HEK293 (cell line): ENCODE data around the gene COA1.

Experiments used
- CTCF ChIA-PET: fragments of 350-600 bp; formaldehyde crosslinking; extraction: SDS; loops from one replicate; lab custom pipeline; 2021; ENCODE audit warnings: antibody characterized with exemption; lab: Yijun Ruan, JAX
- POLR2A ChIA-PET: fragments of 300-600 bp; formaldehyde crosslinking; extraction: SDS; loops from one replicate; lab custom pipeline; 2020; ENCODE audit warnings: antibody characterized with exemption, inconsistent platforms; lab: Yijun Ruan, JAX
- H3K27ac ChIP-seq: fragments of 200-500 bp; sonication (Bioruptor generic); 2 replicates; pipeline ENCODE4 v1.5.1; 2014; ENCODE audit warnings: low read depth, low read length, control low read depth, inconsistent platforms; ENCODE audit errors: extremely low read depth
- H3K36me3 ChIP-seq, 2 experiments: fragments of 200-500 bp in 1 of 2; sonication (Bioruptor generic) in 1 of 2; 1 replicate in 1 of 2; 2 replicates in 1 of 2; pipeline ENCODE4 v1.5.1; 2014 to 2017; ENCODE audit warnings: inconsistent platforms in 2 of 2, low read length in 2 of 2; ENCODE audit not compliant: control insufficient read depth in 2 of 2, insufficient read depth in 1 of 2
- H3K4me1 ChIP-seq: fragments of 200-500 bp; sonication (Bioruptor generic); 2 replicates; pipeline ENCODE4 v1.5.1; 2014; ENCODE audit warnings: mild to moderate bottlenecking, low read length, inconsistent platforms; ENCODE audit not compliant: control insufficient read depth, insufficient read depth
- H3K4me3 ChIP-seq: 2 replicates; pipeline ENCODE4 v1.5.1; 2011; ENCODE audit warnings: low read depth, mild to moderate bottlenecking, control low read depth, low read length, moderate library complexity
- H3K9me3 ChIP-seq: fragments of 200-500 bp; sonication (Bioruptor generic); 2 replicates; pipeline ENCODE4 v1.5.1; 2014; ENCODE audit warnings: low read depth, low read length, inconsistent platforms; ENCODE audit not compliant: control insufficient read depth, insufficient read depth
- EGR2 ChIP-seq: fragments of 450-650 bp; formaldehyde crosslinking; IDR thresholded peaks from 2 replicates; pipeline ENCODE4 v1.5.1; 2016; ENCODE audit warnings: low read depth, missing biosample characterization, missing genetic modification characterization
- GLIS1 ChIP-seq: fragments of 450-650 bp; formaldehyde crosslinking; IDR thresholded peaks from 2 replicates; pipeline ENCODE4 v1.5.1; 2016; ENCODE audit warnings: missing biosample characterization, missing genetic modification characterization
- GLIS2 ChIP-seq: fragments of 450-650 bp; formaldehyde crosslinking; IDR thresholded peaks from 2 replicates; pipeline ENCODE4 v1.5.1; 2016; ENCODE audit warnings: missing biosample characterization, missing genetic modification characterization
- HOXA7 ChIP-seq: sonication (generic); formaldehyde crosslinking; IDR thresholded peaks from 2 replicates; pipeline ENCODE4 v1.8.1; 2022; ENCODE audit warnings: missing genetic modification reagents, borderline replicate concordance
- HOXD13 ChIP-seq: sonication (generic); formaldehyde crosslinking; IDR thresholded peaks from 2 replicates; pipeline ENCODE4 v1.8.0; 2022; ENCODE audit warnings: missing genetic modification reagents, borderline replicate concordance
- OVOL3 ChIP-seq: fragments of 450-650 bp; formaldehyde crosslinking; IDR thresholded peaks from 2 replicates; pipeline ENCODE4 v1.5.1; 2016; ENCODE audit warnings: missing biosample characterization, missing genetic modification characterization
- RBAK ChIP-seq: fragments of 450-650 bp; formaldehyde crosslinking; IDR thresholded peaks from 2 replicates; pipeline ENCODE4 v1.5.1; 2016; ENCODE audit warnings: missing biosample characterization, missing genetic modification characterization
- SALL2 ChIP-seq: fragments of 450-650 bp; formaldehyde crosslinking; IDR thresholded peaks from 2 replicates; pipeline ENCODE4 v1.5.0; 2017; ENCODE audit warnings: missing biosample characterization, mild to moderate bottlenecking, missing genetic modification characterization, borderline replicate concordance
- SCRT1 ChIP-seq: fragments of 450-650 bp; formaldehyde crosslinking; IDR thresholded peaks from 2 replicates; pipeline ENCODE4 v1.5.1; 2016; ENCODE audit warnings: missing biosample characterization, missing genetic modification characterization, borderline replicate concordance
- SP2 ChIP-seq: fragments of 450-650 bp; formaldehyde crosslinking; IDR thresholded peaks from 2 replicates; pipeline ENCODE4 v1.5.1; 2016; ENCODE audit warnings: missing biosample characterization, missing genetic modification characterization
- YY1 ChIP-seq: fragments of 450-650 bp; formaldehyde crosslinking; IDR thresholded peaks from 2 replicates; pipeline ENCODE4 v1.5.1; 2018; ENCODE audit warnings: missing biosample characterization, missing genetic modification characterization
- ZBTB17 ChIP-seq: fragments of 450-650 bp; formaldehyde crosslinking; IDR thresholded peaks from 2 replicates; pipeline ENCODE4 v1.5.1; 2016; ENCODE audit warnings: missing biosample characterization, missing genetic modification characterization
- ZBTB7A ChIP-seq: fragments of 450-650 bp; formaldehyde crosslinking; IDR thresholded peaks from 2 replicates; pipeline ENCODE4 v1.5.1; 2016; ENCODE audit warnings: low read depth, missing biosample characterization, missing genetic modification characterization
- ZFP69B ChIP-seq: fragments of 450-650 bp; formaldehyde crosslinking; IDR thresholded peaks from 2 replicates; pipeline ENCODE4 v1.5.1; 2016; ENCODE audit warnings: missing biosample characterization, missing genetic modification characterization
- ZNF140 ChIP-seq: fragments of 450-650 bp; formaldehyde crosslinking; IDR thresholded peaks from 2 replicates; pipeline ENCODE4 v1.5.1; 2016; ENCODE audit warnings: missing biosample characterization, missing genetic modification characterization
- ZNF146 ChIP-seq: fragments of 450-650 bp; formaldehyde crosslinking; IDR thresholded peaks from 2 replicates; pipeline ENCODE4 v1.5.1; 2016; ENCODE audit warnings: missing biosample characterization, missing genetic modification characterization
- ZNF174 ChIP-seq: fragments of 450-650 bp; formaldehyde crosslinking; IDR thresholded peaks from 2 replicates; pipeline ENCODE4 v1.5.0; 2017; ENCODE audit warnings: missing biosample characterization, mild to moderate bottlenecking, missing genetic modification characterization
- ZNF184 ChIP-seq: fragments of 450-650 bp; IDR thresholded peaks from 2 replicates; pipeline ENCODE4 v1.5.1; 2018; ENCODE audit warnings: missing biosample characterization, mild to moderate bottlenecking, missing genetic modification characterization
- ZNF391 ChIP-seq: fragments of 450-650 bp; formaldehyde crosslinking; IDR thresholded peaks from 2 replicates; pipeline ENCODE4 v1.5.1; 2016; ENCODE audit warnings: low read depth, missing biosample characterization, missing genetic modification characterization, borderline replicate concordance
- ZNF423 ChIP-seq: fragments of 450-650 bp; formaldehyde crosslinking; IDR thresholded peaks from 2 replicates; pipeline ENCODE4 v1.5.1; 2016; ENCODE audit warnings: missing biosample characterization, missing genetic modification characterization
- ZNF501 ChIP-seq: fragments of 450-650 bp; formaldehyde crosslinking; IDR thresholded peaks from 2 replicates; pipeline ENCODE4 v1.5.1; 2016; ENCODE audit warnings: missing biosample characterization, missing genetic modification characterization
- ZNF626 ChIP-seq: fragments of 450-650 bp; sonication (Bioruptor Pico); formaldehyde crosslinking; IDR thresholded peaks from 2 replicates; pipeline ENCODE4 v1.5.1; 2018; ENCODE audit warnings: missing biosample characterization, missing genetic modification characterization, inconsistent platforms
- TF ChIP-seq, protein P1 (sequence below): fragments of 450-650 bp; formaldehyde crosslinking; IDR thresholded peaks from 2 replicates; pipeline ENCODE4 v1.5.1; 2016; ENCODE audit warnings: missing biosample characterization, missing genetic modification characterization
- TF ChIP-seq, protein P2 (sequence below): fragments of 450-650 bp; formaldehyde crosslinking; IDR thresholded peaks from 2 replicates; pipeline ENCODE4 v1.5.1; 2016; ENCODE audit warnings: missing biosample characterization, missing genetic modification characterization

Gene COA1

GRCh38 chr7:43749383-43749940, 20.1 kb upstream of the COA1 start:
- CTCF ChIA-PET = interaction anchor here (0.8 kb wide), 1 partner anchor 50 kb away, joined by 3 read pairs; no protein-coding TSS in a partner anchor
- POLR2A ChIA-PET = no interaction called here
- H3K4me3 ChIP-seq = no peak overlapping the region

GRCh38 chr7:43747328-43748105, 18.2 kb upstream of the COA1 start:
- Histone ChIP-seq H3K27ac (no peak overlapping the region), H3K36me3 (no peaks in the 10 kb centered on the region), H3K9me3 (no peaks in the 10 kb centered on the region), H3K4me1 (no peaks in the 10 kb centered on the region), H3K4me3 (no peak overlapping the region)
- CTCF ChIA-PET = no interaction called here
- TF ChIP-seq SALL2 (tag by site-specific recombination) = no peak
- POLR2A ChIA-PET = no interaction called here

More at GRCh38 chr7:43749383-43749940, 20.1 kb upstream of the COA1 start:
- no peaks in the 10 kb centered on the region for H3K36me3 ChIP-seq
- no peaks in the 10 kb centered on the region for H3K9me3 ChIP-seq
- no peaks in the 10 kb centered on the region for H3K4me1 ChIP-seq
- no peak for TF ChIP-seq SCRT1 (tag by site-specific recombination)
- peak; percentile 27; the same call in 1 of the 2 replicates for TF ChIP-seq ZBTB17 (tag by site-specific recombination)
- no peak overlapping the region for H3K27ac ChIP-seq

GRCh38 chr7:43742692-43743091, 13.4 kb upstream of the COA1 start:
- Histone ChIP-seq H3K4me1 (no peaks in the 10 kb centered on the region), H3K36me3 (no peaks in the 10 kb centered on the region), H3K4me3 (no peak overlapping the region), H3K9me3 (no peaks in the 10 kb centered on the region), H3K27ac (no peak overlapping the region)
- ChIA-PET CTCF (no interaction called here), POLR2A (no interaction called here)
- TF ChIP-seq HOXD13 (CRISPR knock-in tag) (no peak), ZNF184 (no peak), ZNF423 (tag by site-specific recombination) (no peak), ZNF626 (tag by site-specific recombination) (no peak), RBAK (tag by site-specific recombination) (no peak)
- TF ChIP-seq, protein P1, sequence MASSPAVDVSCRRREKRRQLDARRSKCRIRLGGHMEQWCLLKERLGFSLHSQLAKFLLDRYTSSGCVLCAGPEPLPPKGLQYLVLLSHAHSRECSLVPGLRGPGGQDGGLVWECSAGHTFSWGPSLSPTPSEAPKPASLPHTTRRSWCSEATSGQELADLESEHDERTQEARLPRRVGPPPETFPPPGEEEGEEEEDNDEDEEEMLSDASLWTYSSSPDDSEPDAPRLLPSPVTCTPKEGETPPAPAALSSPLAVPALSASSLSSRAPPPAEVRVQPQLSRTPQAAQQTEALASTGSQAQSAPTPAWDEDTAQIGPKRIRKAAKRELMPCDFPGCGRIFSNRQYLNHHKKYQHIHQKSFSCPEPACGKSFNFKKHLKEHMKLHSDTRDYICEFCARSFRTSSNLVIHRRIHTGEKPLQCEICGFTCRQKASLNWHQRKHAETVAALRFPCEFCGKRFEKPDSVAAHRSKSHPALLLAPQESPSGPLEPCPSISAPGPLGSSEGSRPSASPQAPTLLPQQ (tag by site-specific recombination) = no peak

- Histone ChIP-seq H3K4me3 (no peak overlapping the region), H3K36me3 (no peaks in the 10 kb centered on the region), H3K4me1 (no peaks in the 10 kb centered on the region), H3K27ac (no peak overlapping the region), H3K9me3 (no peaks in the 10 kb centered on the region)
- ChIA-PET CTCF (interaction anchor here (0.6 kb wide), 1 partner anchor 246 kb away, joined by 3 read pairs; no protein-coding TSS in a partner anchor), POLR2A (no interaction called here)
- TF ChIP-seq, protein P2, sequence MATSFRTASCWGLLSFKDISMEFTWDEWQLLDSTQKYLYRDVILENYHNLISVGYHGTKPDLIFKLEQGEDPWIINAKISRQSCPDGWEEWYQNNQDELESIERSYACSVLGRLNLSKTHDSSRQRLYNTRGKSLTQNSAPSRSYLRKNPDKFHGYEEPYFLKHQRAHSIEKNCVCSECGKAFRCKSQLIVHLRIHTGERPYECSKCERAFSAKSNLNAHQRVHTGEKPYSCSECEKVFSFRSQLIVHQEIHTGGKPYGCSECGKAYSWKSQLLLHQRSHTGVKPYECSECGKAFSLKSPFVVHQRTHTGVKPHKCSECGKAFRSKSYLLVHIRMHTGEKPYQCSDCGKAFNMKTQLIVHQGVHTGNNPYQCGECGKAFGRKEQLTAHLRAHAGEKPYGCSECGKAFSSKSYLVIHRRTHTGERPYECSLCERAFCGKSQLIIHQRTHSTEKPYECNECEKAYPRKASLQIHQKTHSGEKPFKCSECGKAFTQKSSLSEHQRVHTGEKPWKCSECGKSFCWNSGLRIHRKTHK = no peak
- no peak for TF ChIP-seq SCRT1 (tag by site-specific recombination)
- no peak for TF ChIP-seq GLIS1 (tag by site-specific recombination)
- TF ChIP-seq OVOL3 (tag by site-specific recombination) = no peak
- TF ChIP-seq ZNF140 (tag by site-specific recombination) = no peak
- no peak for TF ChIP-seq ZFP69B (tag by site-specific recombination)
- TF ChIP-seq HOXA7 (CRISPR knock-in tag) = no peak
- no peak for TF ChIP-seq ZBTB7A (tag by site-specific recombination)
- no peak for TF ChIP-seq SP2 (tag by site-specific recombination)
- TF ChIP-seq EGR2 (tag by site-specific recombination) = no peak
- no peak for TF ChIP-seq ZNF146 (tag by site-specific recombination)
- no peak for TF ChIP-seq YY1 (tag by site-specific recombination)
- no peak for TF ChIP-seq ZNF174
- no peak for TF ChIP-seq ZNF501 (tag by site-specific recombination)
- no peak for TF ChIP-seq GLIS2 (tag by site-specific recombination)
- no peak for TF ChIP-seq ZNF391 (tag by site-specific recombination)
These were observed 8.3 kb upstream of the COA1 start for GRCh38 chr7:43737467-43738127.
